ENCODE data around the gene FOXO1.

The FOXO1 gene

DNA sequence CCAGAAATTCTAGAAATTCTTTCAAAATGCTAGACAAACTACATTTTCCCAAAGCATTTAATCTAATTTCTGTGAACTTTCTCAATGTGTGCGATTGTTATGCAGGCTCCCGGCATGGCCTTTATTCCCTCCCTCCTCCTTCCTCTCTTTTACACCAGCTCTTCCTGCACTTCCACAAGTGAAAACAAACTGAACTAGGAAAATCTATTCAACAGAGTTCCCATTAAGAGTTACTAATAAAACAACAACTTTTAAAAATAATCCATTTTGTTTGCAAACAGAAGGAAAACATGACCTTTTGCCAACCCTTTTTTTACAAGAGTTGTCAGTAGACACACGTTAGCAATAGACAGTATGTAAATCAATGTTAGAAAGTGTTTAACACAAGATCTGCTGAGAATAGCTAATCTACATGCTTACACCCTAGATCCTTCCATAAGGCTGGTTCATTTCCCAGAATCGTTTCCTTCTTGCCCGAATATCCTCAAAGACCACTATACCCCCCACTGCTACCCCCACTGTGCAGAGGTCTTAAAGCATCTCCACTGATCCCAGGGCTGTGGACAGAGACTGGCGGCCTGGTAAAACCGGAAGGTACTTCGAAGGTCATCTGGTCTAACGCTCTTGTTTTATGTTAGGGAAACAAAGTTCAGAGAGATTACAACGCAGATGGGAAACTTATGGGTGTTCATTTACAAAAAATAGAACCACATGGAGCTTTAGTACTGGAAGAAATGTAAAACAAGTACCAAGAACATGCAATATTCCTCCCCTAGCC lies 98.0 kb downstream of the FOXO1 start:
- no peak for DNase-seq (ENCODE audit: extremely low read depth, low read depth)
- TF ChIP-seq, protein P1, sequence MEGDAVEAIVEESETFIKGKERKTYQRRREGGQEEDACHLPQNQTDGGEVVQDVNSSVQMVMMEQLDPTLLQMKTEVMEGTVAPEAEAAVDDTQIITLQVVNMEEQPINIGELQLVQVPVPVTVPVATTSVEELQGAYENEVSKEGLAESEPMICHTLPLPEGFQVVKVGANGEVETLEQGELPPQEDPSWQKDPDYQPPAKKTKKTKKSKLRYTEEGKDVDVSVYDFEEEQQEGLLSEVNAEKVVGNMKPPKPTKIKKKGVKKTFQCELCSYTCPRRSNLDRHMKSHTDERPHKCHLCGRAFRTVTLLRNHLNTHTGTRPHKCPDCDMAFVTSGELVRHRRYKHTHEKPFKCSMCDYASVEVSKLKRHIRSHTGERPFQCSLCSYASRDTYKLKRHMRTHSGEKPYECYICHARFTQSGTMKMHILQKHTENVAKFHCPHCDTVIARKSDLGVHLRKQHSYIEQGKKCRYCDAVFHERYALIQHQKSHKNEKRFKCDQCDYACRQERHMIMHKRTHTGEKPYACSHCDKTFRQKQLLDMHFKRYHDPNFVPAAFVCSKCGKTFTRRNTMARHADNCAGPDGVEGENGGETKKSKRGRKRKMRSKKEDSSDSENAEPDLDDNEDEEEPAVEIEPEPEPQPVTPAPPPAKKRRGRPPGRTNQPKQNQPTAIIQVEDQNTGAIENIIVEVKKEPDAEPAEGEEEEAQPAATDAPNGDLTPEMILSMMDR (IDR thresholded peaks at IDR 0.05; ENCODE audit: low read depth, low read length): no peak

DNA sequence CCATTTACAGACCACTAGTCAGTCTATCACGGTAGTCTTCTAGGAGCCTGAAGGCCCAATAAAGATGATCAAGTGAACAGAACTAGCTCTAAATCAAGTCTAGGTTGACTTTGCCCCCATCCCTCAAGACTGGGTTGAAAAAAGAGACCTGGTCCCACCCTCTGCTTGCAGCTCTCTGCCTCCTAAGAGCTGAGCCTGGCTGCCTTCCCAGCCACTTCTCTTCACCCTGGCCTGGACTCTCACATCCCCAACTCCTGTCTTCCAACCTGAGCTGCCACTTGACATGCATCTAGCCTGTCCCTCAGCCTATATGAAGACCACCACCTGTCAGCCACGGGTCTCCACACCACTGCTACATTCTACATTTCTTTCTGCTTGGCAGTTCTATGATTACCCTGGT lies 99.6 kb downstream of the FOXO1 start:
- no peak for DNase-seq (ENCODE audit: extremely low read depth, low read depth)
- TF ChIP-seq, protein P1 (IDR thresholded peaks at IDR 0.05; ENCODE audit: low read depth, low read length): no peak

DNA sequence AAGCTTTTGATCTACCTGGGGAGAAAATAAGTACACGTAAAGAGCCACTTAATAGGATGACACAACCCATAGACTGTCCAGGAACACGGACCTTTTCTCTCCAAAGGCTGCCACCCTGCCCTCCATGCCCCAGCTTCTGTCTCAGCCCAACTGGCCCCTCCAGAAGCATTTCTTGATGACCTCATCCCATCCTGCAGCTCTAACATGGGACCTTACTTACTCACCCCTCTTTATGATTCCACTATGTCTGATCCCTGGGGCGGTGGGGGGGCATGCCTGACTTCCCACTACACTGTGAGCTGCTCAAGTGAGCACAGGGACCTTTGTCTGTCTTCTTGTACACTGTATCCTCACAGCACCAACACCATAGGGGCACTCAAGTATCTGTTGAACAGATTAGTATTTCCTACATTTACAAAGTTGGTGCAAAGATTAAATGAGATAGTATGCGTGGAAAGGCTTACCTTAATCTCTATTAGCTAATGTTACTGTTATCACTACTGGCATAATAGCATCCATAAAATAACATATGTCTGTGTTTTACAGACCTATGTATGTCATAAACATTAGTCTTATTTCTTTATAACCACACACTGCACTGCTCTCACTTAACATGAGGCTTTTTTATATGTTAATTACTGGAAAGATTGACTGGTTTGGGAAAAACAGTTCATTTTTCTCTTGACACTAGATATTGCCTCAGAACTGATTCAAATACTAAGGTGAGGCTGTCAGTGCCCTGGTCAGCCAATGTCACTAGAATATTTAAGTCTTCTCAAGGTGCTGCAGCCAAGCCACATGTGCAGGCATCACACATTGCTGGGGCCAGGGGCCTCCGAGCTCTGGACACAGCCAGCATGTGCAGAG lies 100.9 kb downstream of the FOXO1 start:
- TF ChIP-seq, protein P1 (IDR thresholded peaks at IDR 0.05; ENCODE audit: low read depth, low read length): no peak
- no peak for DNase-seq (ENCODE audit: extremely low read depth, low read depth)

DNA sequence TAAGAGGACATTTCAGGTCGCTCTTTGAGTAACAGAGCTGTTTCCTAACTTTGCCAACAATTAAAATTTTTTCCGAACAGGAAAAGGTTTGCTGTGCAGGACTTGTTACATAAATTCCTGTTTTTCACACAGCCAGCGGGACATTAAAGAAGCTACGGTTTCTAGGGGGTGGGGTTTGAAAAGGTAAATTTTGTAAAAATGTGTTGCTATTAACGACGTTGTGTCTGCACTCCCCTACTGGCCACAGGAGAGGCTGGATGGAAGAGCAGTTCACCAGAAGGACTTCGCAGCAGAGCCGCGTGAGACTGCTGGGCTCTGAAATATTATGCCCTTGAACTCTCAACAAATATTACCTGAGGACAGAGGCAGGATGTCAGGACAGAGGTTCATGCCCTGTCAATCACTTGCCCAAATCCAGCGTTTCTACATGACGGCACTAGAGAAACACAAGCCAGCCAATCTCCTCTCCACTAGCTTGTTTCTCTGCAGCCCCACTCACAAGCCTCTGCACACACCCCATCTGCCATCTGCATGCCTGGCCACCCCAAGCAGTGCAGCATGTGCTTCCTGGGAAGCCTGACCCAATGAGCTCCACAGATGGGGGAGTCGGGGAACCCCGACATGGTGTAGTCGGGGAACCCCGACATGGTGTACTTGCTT lies 102.0 kb downstream of the FOXO1 start:
- TF ChIP-seq, protein P1 (IDR thresholded peaks at IDR 0.05; ENCODE audit: low read depth, low read length): no peak
- no peak for DNase-seq (ENCODE audit: extremely low read depth, low read depth)

DNA sequence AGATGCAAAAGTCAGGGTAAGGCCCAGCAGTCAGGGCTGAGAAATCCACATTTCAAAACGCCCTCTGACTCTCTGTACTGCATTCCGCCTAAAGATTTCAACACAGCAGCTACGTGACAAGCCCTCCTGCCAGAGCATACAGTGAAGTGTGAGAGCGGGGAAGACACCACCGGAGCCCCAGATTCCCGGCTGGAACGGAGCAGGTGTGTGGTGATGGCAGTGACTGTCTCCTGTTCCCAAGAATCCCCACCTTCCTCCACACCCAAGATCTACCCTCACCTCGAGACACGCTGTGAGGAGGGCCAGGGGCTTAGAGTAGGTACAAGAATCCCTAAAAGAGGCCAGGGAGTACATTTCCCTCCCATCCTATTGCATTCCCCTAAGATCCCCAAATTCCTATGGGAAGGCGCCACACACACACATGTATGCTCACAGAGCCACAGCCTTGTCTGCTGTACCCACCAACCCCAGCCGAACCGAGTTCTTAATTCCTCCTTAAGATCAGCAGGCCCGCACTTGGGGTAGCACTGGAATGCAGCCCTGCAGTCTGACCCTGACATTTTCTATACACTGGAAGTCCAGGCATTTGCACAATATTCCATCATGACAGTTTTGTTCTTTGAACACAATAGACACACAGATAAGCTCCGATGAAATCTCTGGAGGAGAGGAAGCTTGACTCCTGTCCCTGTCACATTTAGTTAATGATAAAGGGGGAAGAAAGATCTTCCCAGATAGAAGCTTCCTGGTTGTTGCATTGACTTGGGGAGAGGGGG lies 102.9 kb downstream of the FOXO1 start:
- DNase-seq (ENCODE audit: extremely low read depth, low read depth): no peak
- TF ChIP-seq, protein P1 (IDR thresholded peaks at IDR 0.05; ENCODE audit: low read depth, low read length): no peak

DNA sequence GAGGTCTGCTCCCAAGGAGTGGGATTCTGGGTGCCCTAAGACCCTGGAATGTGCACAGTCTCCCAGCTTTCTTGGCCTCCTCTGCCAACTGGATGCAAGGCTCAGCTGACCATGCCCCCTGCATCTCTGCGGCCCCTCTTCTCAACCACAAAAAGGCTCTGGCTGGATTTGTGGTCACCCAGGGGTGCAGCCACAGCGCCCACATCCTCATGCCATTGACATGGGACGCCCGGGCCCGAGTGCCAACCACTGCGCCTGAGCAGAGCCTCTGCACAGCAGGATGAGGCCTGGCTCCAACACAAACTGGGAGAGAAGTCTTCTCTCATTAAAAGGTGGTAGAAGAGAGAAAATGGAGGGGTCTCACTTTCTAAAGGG lies 103.5 kb downstream of the FOXO1 start:
- DNase-seq (ENCODE audit: extremely low read depth, low read depth): no peak
- TF ChIP-seq, protein P1 (IDR thresholded peaks at IDR 0.05; ENCODE audit: low read depth, low read length): no peak

Measured in AG09319 (cell line).